Measurements from ENCODE around the gene TTF2.
"Not testable (repeated sequence)": the region's sequence is repeated elsewhere in the genome, so short reads cannot be mapped to it uniquely, and the experiment has no call there.

TTF2 gene

GRCh38 chr1:117093091-117093534 is 33.0 kb downstream of the TTF2 start:
- H3K36me3 Mint-ChIP-seq (ENCODE audit: low read depth): peaks cover 58% of the 10 kb centered on the region

GRCh38 chr1:117093870-117094621 is 33.9 kb downstream of the TTF2 start:
- Mint-ChIP-seq H3K4me3 (no peak overlapping the region), H3K4me1 (ENCODE audit: low read depth) (peaks cover 15% of the 10 kb centered on the region), H3K27ac (peak overlapping the region; percentile 58), H3K27me3 (ENCODE audit: low read depth) (no peaks in the 10 kb centered on the region), H3K36me3 (ENCODE audit: low read depth) (peaks cover 57% of the 10 kb centered on the region), H3K9me3 (no peaks in the 10 kb centered on the region)

More at GRCh38 chr1:117093091-117093534, 33.0 kb downstream of the TTF2 start:
- H3K27me3 Mint-ChIP-seq (ENCODE audit: low read depth): no peaks in the 10 kb centered on the region
- H3K9me3 Mint-ChIP-seq: no peaks in the 10 kb centered on the region
- no peak overlapping the region for H3K4me3 Mint-ChIP-seq
- H3K27ac Mint-ChIP-seq: peak overlapping the region; percentile 11
- H3K4me1 Mint-ChIP-seq (ENCODE audit: low read depth): peaks cover 15% of the 10 kb centered on the region

GRCh38 chr1:117094841-117095604 is 34.9 kb downstream of the TTF2 start:
- H3K36me3 Mint-ChIP-seq (ENCODE audit: low read depth): peaks cover 60% of the 10 kb centered on the region
- no peaks in the 10 kb centered on the region for H3K27me3 Mint-ChIP-seq (ENCODE audit: low read depth)
- H3K4me1 Mint-ChIP-seq (ENCODE audit: low read depth): peaks cover 15% of the 10 kb centered on the region
- H3K27ac Mint-ChIP-seq: no peak overlapping the region
- H3K4me3 Mint-ChIP-seq: no peak overlapping the region
- no peaks in the 10 kb centered on the region for H3K9me3 Mint-ChIP-seq

- Mint-ChIP-seq H3K36me3 (ENCODE audit: low read depth) (peaks cover 57% of the 10 kb centered on the region), H3K27ac (no peak overlapping the region), H3K4me1 (ENCODE audit: low read depth) (peaks cover 15% of the 10 kb centered on the region), H3K9me3 (no peaks in the 10 kb centered on the region), H3K27me3 (ENCODE audit: low read depth) (no peaks in the 10 kb centered on the region), H3K4me3 (no peak overlapping the region)
Observed at GRCh38 chr1:117096951-117097408, 36.9 kb downstream of the TTF2 start.

- Mint-ChIP-seq H3K4me1 (ENCODE audit: low read depth) (peaks cover 16% of the 10 kb centered on the region), H3K4me3 (no peak overlapping the region), H3K27me3 (ENCODE audit: low read depth) (no peaks in the 10 kb centered on the region), H3K27ac (no peak overlapping the region), H3K9me3 (no peaks in the 10 kb centered on the region), H3K36me3 (ENCODE audit: low read depth) (peaks cover 58% of the 10 kb centered on the region)
Observed at GRCh38 chr1:117097443-117097842, 37.3 kb downstream of the TTF2 start.

- Mint-ChIP-seq H3K9me3 (no peaks in the 10 kb centered on the region), H3K4me1 (ENCODE audit: low read depth) (peaks cover 11% of the 10 kb centered on the region), H3K27ac (no peak overlapping the region), H3K36me3 (ENCODE audit: low read depth) (peaks cover 59% of the 10 kb centered on the region), H3K4me3 (no peak overlapping the region), H3K27me3 (ENCODE audit: low read depth) (no peaks in the 10 kb centered on the region)
Observed at GRCh38 chr1:117098287-117098890, 38.3 kb downstream of the TTF2 start.

- H3K9me3 Mint-ChIP-seq: no peaks in the 10 kb centered on the region
- peaks cover 52% of the 10 kb centered on the region for H3K36me3 Mint-ChIP-seq (ENCODE audit: low read depth)
- no peaks in the 10 kb centered on the region for H3K27me3 Mint-ChIP-seq (ENCODE audit: low read depth)
- no peak overlapping the region for H3K4me3 Mint-ChIP-seq
- H3K27ac Mint-ChIP-seq: no peak overlapping the region
- peaks cover 1% of the 10 kb centered on the region for H3K4me1 Mint-ChIP-seq (ENCODE audit: low read depth)
Observed at GRCh38 chr1:117101334-117101733, 41.2 kb downstream of the TTF2 start.

- H3K4me1 Mint-ChIP-seq (ENCODE audit: low read depth); H3K27me3 Mint-ChIP-seq (ENCODE audit: low read depth); H3K27ac Mint-ChIP-seq; H3K4me3 Mint-ChIP-seq; H3K9me3 Mint-ChIP-seq: not testable (repeated sequence)
- H3K36me3 Mint-ChIP-seq (ENCODE audit: low read depth): peaks cover 49% of the 10 kb centered on the region
Observed at GRCh38 chr1:117101858-117102257, 41.7 kb downstream of the TTF2 start.

GRCh38 chr1:117104986-117105385 is 44.9 kb downstream of the TTF2 start:
- no peak overlapping the region for H3K27ac Mint-ChIP-seq
- no peaks in the 10 kb centered on the region for H3K27me3 Mint-ChIP-seq (ENCODE audit: low read depth)
- H3K4me1 Mint-ChIP-seq (ENCODE audit: low read depth): peaks cover 1% of the 10 kb centered on the region
- no peaks in the 10 kb centered on the region for H3K9me3 Mint-ChIP-seq
- peaks cover 36% of the 10 kb centered on the region for H3K36me3 Mint-ChIP-seq (ENCODE audit: low read depth)
- H3K4me3 Mint-ChIP-seq: no peak overlapping the region

- Mint-ChIP-seq H3K4me3 (no peak overlapping the region), H3K36me3 (ENCODE audit: low read depth) (peaks cover 28% of the 10 kb centered on the region), H3K4me1 (ENCODE audit: low read depth) (peaks cover 3% of the 10 kb centered on the region), H3K27me3 (ENCODE audit: low read depth) (no peaks in the 10 kb centered on the region), H3K9me3 (no peaks in the 10 kb centered on the region), H3K27ac (no peak overlapping the region)
Observed at GRCh38 chr1:117105722-117106121, 45.6 kb downstream of the TTF2 start.

- Mint-ChIP-seq H3K36me3 (ENCODE audit: low read depth) (peaks cover 22% of the 10 kb centered on the region), H3K9me3 (no peaks in the 10 kb centered on the region), H3K27me3 (ENCODE audit: low read depth) (no peaks in the 10 kb centered on the region), H3K27ac (no peak overlapping the region), H3K4me3 (no peak overlapping the region), H3K4me1 (ENCODE audit: low read depth) (peaks cover 3% of the 10 kb centered on the region)
Observed at GRCh38 chr1:117106478-117106877, 46.4 kb downstream of the TTF2 start.

GRCh38 chr1:117107364-117107763 is 47.2 kb downstream of the TTF2 start:
- Mint-ChIP-seq H3K36me3 (ENCODE audit: low read depth) (peaks cover 18% of the 10 kb centered on the region), H3K4me1 (ENCODE audit: low read depth) (peaks cover 2% of the 10 kb centered on the region), H3K27me3 (ENCODE audit: low read depth) (no peaks in the 10 kb centered on the region), H3K9me3 (no peaks in the 10 kb centered on the region), H3K27ac (no peak overlapping the region), H3K4me3 (no peak overlapping the region)

- Mint-ChIP-seq H3K4me1 (ENCODE audit: low read depth) (peaks cover 2% of the 10 kb centered on the region), H3K27me3 (ENCODE audit: low read depth) (no peaks in the 10 kb centered on the region), H3K27ac (no peak overlapping the region), H3K4me3 (no peak overlapping the region), H3K36me3 (ENCODE audit: low read depth) (peaks cover 10% of the 10 kb centered on the region), H3K9me3 (no peaks in the 10 kb centered on the region)
Observed at GRCh38 chr1:117110774-117111173, 50.6 kb downstream of the TTF2 start.

- H3K9me3 Mint-ChIP-seq: no peaks in the 10 kb centered on the region
- no peak overlapping the region for H3K27ac Mint-ChIP-seq
- H3K4me1 Mint-ChIP-seq (ENCODE audit: low read depth): peaks cover 2% of the 10 kb centered on the region
- H3K4me3 Mint-ChIP-seq: no peak overlapping the region
- no peaks in the 10 kb centered on the region for H3K27me3 Mint-ChIP-seq (ENCODE audit: low read depth)
- peaks cover 3% of the 10 kb centered on the region for H3K36me3 Mint-ChIP-seq (ENCODE audit: low read depth)
Observed at GRCh38 chr1:117112047-117112717, 52.1 kb downstream of the TTF2 start.

Measured in T-helper 1 cell treated with Interleukin-12 subunit alpha and Interleukin-12 subunit beta and Interleukin-4 antibody, amounts not matched to agents 30 μg/mL and 1 μg/mL, for 36 hours (primary cell).